Glutamatergic neuron (in vitro differentiated cells): ENCODE measurements around the gene PELI2. TPM values are rescaled to one million over a fixed set of nuclear protein-coding genes. Genes with fewer than 3 reads are reported as not detected.
A peak's percentile ranks its signal among the peaks of the same experiment; 100 is the strongest.

Experiments used
- DNase-seq: peaks from one replicate; pipeline ENCODE4 v3.0.0; 2022
- H3K27ac Mint-ChIP-seq: one replicate; pipeline ENCODE4 v1.8.0; 2020; ENCODE audit warnings: mild to moderate bottlenecking, mixed read lengths, inconsistent platforms; ENCODE audit not compliant: unreplicated experiment
- H3K27me3 Mint-ChIP-seq: one replicate; pipeline ENCODE4 v1.8.0; 2020; ENCODE audit warnings: mild to moderate bottlenecking, moderate library complexity, mixed read lengths, inconsistent platforms; ENCODE audit not compliant: unreplicated experiment
- H3K36me3 Mint-ChIP-seq: one replicate; pipeline ENCODE4 v1.8.0; 2020; ENCODE audit warnings: mild to moderate bottlenecking, mixed read lengths, inconsistent platforms; ENCODE audit not compliant: unreplicated experiment
- H3K4me1 Mint-ChIP-seq: one replicate; pipeline ENCODE4 v1.8.0; 2020; ENCODE audit warnings: mild to moderate bottlenecking, low read depth, mixed read lengths, inconsistent platforms; ENCODE audit not compliant: unreplicated experiment
- H3K4me3 Mint-ChIP-seq: one replicate; pipeline ENCODE4 v1.8.0; 2020; ENCODE audit warnings: mild to moderate bottlenecking, mixed read lengths, inconsistent platforms; ENCODE audit not compliant: unreplicated experiment
- H3K9me3 Mint-ChIP-seq: one replicate; pipeline ENCODE4 v1.8.0; 2020; ENCODE audit warnings: mild to moderate bottlenecking, moderate library complexity, mixed read lengths, inconsistent platforms; ENCODE audit not compliant: unreplicated experiment
- CTCF ChIP-seq: fragments of 200-600 bp; sonication (generic); IDR thresholded peaks from one replicate; pipeline ENCODE4 v1.5.0; 2021; ENCODE audit not compliant: partially characterized antibody, unreplicated experiment
- total RNA-seq: library from RNA; stranded (reverse); fragmentation: NEBNext Ultra II Directional; extraction: Animal tissue kit (Norgen Biotek cat#: 25700); gene quantifications from one replicate; pipeline ENCODE4 v1.2.1, GENCODE V29; 2021; ENCODE audit not compliant: unreplicated experiment

The PELI2 gene
- total RNA-seq, 1 donor from 2014 or later = 158 TPM

DNA sequence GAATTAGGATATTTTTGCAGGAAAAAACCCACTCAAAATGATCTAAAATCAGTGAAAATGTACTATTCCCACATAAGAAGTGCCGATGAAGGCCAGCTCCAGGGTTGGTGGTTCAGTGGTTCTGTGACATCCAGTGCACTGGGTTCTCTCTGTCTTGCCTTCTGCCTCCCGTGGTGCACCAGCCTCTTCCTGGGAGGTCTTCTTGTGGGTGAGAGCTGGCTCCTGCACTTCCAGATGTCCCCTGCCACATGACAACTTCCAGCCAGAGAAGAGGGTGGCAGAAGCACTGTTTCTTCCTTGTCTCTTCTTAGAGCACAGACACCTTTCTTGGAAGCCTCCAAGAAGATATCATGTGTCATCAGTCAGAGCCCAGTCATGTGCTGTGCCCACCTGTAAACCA is 170.9 kb downstream of the PELI2 start:
- H3K27me3 Mint-ChIP-seq = peaks cover 6% of the 10 kb centered on the region
- peaks cover 17% of the 10 kb centered on the region for H3K4me1 Mint-ChIP-seq
- H3K4me3 Mint-ChIP-seq = no peak overlapping the region
- no peak overlapping the region for H3K27ac Mint-ChIP-seq
- TF ChIP-seq CTCF = no peak
- DNase-seq = no peak
- H3K9me3 Mint-ChIP-seq = no peaks in the 10 kb centered on the region
- peaks cover 4% of the 10 kb centered on the region for H3K36me3 Mint-ChIP-seq

DNA sequence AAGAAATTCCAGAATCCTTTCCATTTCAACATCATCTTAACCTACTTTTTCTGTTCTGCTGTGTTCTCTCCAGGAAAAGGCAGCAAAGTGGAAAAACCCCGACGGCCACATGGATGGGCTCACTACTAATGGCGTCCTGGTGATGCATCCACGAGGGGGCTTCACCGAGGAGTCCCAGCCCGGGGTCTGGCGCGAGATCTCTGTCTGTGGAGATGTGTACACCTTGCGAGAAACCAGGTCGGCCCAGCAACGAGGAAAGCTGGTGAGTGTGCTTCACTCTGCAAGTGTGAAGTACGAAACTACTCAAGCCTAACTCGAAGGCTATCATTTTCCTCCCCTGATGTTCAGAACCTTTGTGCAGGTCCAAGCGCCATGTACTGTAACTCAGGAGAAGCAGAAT is 172.0 kb downstream of the PELI2 start:
- Mint-ChIP-seq H3K9me3 (no peaks in the 10 kb centered on the region), H3K36me3 (peaks cover 4% of the 10 kb centered on the region), H3K4me1 (peaks cover 23% of the 10 kb centered on the region), H3K4me3 (no peak overlapping the region), H3K27ac (no peak overlapping the region), H3K27me3 (peaks cover 7% of the 10 kb centered on the region)
- no peak for DNase-seq
- no peak for TF ChIP-seq CTCF

GRCh38 chr14:56292970-56293369 is 174.8 kb downstream of the PELI2 start:
- DNase-seq = no peak
- Mint-ChIP-seq H3K27me3 (peaks cover 13% of the 10 kb centered on the region), H3K4me3 (no peak overlapping the region), H3K9me3 (peaks cover 14% of the 10 kb centered on the region), H3K27ac (no peak overlapping the region), H3K36me3 (peaks cover 8% of the 10 kb centered on the region), H3K4me1 (peaks cover 48% of the 10 kb centered on the region)
- TF ChIP-seq CTCF = no peak

DNA sequence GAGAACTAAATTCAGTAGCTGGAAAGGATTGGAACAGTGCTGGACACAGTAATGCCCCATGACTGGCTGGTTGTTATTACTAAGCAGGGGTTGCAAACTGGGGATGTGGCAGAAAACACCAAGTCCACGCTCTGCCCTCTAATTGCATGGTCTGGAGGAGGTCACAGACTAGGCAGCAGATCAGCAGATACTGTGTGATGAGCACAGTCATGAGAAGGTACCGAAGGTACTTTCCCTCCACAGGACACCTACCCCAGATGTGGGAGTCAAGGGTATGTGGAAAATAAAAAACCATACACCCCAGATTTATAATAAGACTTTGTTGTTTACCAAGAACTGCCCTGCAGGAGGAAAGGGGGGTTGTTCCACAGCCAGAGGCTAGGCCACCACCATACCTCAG is 175.3 kb downstream of the PELI2 start:
- Mint-ChIP-seq H3K27ac (peak overlapping the region; percentile 30), H3K27me3 (peaks cover 13% of the 10 kb centered on the region), H3K4me3 (peak overlapping the region; percentile 26), H3K9me3 (peaks cover 14% of the 10 kb centered on the region), H3K36me3 (peaks cover 4% of the 10 kb centered on the region), H3K4me1 (peaks cover 48% of the 10 kb centered on the region)
- TF ChIP-seq CTCF = no peak
- no peak for DNase-seq

- peaks cover 13% of the 10 kb centered on the region for H3K27me3 Mint-ChIP-seq
- H3K27ac Mint-ChIP-seq = peak overlapping the region; percentile 30
- H3K36me3 Mint-ChIP-seq = peaks cover 4% of the 10 kb centered on the region
- H3K4me1 Mint-ChIP-seq = peaks cover 54% of the 10 kb centered on the region
- TF ChIP-seq CTCF = no peak
- peaks cover 14% of the 10 kb centered on the region for H3K9me3 Mint-ChIP-seq
- DNase-seq = no peak
- H3K4me3 Mint-ChIP-seq = no peak overlapping the region
Observed at GRCh38 chr14:56294128-56294527, 175.9 kb downstream of the PELI2 start.
